SU-DHL-6 (cell line): ENCODE results near the gene PPP3CA.

Experiments
- EZH2phosphoT487 ChIP-seq: fragments of 200-600 bp; sonication (generic), shearing (Covaris generic); conservative IDR thresholded peaks from 2 replicates; pipeline ENCODE4 v1.6.1; 2018; ENCODE audit warnings: mild to moderate bottlenecking, antibody characterized with exemption, low read length, moderate library complexity, mixed read lengths
- TF ChIP-seq, protein P1 (sequence below): fragments of 200-600 bp; sonication (generic); IDR thresholded peaks from one replicate; pipeline ENCODE4 v1.5.1; 2017; ENCODE audit warnings: antibody characterized with exemption, mild to moderate bottlenecking, low read length, moderate library complexity; ENCODE audit not compliant: insufficient read depth, poor library complexity, severe bottlenecking

DNA sequence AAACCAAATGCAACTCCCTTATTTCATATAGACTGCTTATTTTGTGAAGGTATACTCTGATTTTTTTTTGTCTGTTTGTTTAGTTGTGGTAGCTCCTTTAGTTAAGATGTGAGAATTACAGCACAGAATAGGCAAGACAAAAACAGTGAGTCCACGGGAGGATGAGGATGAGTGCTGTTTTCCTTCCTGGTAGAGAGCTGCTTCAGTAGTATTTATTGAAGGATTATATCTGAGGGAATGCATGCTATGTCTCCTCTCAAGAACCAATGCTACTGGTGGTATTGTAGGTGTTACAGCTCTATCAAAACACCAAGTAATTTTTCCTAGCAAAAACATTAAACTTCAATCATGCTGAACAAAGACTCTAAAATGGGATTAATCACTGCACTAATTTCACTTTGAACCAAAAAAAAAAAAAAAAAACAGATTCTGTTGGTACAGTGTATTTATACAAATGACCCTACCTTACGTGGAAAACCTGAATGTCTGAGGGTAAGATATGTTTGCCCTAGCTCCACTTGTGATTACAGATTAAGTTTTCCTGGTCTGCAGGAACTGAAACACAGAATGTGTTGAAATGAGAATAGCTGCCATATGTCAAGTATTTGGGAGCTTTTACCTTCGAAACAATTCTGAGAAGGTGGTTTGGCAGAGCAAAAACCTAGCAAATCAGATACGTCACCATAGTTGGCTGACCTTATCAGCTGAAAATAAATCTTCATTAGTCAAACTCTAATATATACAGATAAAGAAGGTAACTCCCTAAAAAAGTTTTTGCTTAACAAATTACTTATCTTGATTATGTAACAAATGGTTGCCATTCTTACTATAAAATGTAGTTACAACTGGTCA lies 40.3 kb downstream of the PPP3CA start:
- TF ChIP-seq, protein P1, sequence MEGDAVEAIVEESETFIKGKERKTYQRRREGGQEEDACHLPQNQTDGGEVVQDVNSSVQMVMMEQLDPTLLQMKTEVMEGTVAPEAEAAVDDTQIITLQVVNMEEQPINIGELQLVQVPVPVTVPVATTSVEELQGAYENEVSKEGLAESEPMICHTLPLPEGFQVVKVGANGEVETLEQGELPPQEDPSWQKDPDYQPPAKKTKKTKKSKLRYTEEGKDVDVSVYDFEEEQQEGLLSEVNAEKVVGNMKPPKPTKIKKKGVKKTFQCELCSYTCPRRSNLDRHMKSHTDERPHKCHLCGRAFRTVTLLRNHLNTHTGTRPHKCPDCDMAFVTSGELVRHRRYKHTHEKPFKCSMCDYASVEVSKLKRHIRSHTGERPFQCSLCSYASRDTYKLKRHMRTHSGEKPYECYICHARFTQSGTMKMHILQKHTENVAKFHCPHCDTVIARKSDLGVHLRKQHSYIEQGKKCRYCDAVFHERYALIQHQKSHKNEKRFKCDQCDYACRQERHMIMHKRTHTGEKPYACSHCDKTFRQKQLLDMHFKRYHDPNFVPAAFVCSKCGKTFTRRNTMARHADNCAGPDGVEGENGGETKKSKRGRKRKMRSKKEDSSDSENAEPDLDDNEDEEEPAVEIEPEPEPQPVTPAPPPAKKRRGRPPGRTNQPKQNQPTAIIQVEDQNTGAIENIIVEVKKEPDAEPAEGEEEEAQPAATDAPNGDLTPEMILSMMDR, result no peak
- no peak for TF ChIP-seq EZH2phosphoT487
